ENCODE results near the gene MPP1.
"Not testable (repeated sequence)": the region's sequence is repeated elsewhere in the genome, so short reads cannot be mapped to it uniquely, and the experiment has no call there.

MPP1 gene

DNA sequence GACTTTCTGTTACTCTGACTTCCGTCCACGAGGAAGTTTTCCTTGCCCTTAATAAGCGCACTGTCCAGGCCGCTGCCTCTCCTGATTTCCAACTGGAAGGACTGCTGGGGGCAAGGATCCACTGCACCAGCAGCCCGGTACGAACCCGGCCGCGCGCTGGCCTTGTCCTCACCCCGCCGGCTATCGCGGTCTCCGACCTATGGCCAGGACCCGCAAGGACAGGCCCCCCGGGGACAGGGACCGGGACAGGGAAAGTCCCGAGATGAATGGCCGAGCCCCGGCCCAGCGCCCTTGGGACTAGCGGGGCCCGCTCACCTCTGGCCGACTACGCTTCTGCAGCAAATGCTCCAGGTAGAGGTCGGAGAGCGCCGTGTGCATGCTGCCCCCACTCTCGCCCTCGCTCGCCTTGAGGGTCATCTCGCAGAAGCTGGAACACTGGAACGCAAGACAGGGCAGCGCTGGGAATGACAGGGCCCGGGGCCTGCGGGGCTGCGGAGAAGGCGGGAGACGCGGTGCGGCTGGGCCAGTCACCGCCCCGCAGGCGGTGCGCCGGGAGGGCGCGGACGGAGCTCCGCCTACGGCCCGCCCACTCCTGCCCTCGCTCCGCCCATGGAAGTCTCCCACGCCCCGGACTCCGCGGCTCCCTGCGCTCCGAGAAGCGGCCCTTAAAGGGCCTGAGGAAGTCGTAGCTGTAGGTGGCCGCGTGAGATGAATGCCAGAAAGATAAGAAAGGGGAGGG, at the start of gene MPP1:
Gene MPP1, minus strand, starts transcription at position 529 of the 739 bp plus-strand sequence. Its CDS starts 112 bp downstream, at position 417.
- peak; percentile 38 for DNase-seq

- DNase-seq: no peak
These were observed 45.8 kb upstream of the MPP1 start for GRCh38 chrX:154850957-154851611.

GRCh38 chrX:154840856-154841255, 35.6 kb upstream of the MPP1 start:
- peak; percentile 37 for DNase-seq

GRCh38 chrX:154836163-154836562, 30.9 kb upstream of the MPP1 start:
- DNase-seq: no peak

GRCh38 chrX:154834562-154834961, 29.3 kb upstream of the MPP1 start, which contains the start of gene SMIM9:
SMIM9 (minus strand) TSS chrX:154834662; CDS start chrX:154830856, 3,806 bp downstream.
- no peak for DNase-seq

GRCh38 chrX:154833746-154834274, 28.5 kb upstream of the MPP1 start:
- DNase-seq: no peak

GRCh38 chrX:154829926-154830442, 24.7 kb upstream of the MPP1 start:
- no peak for DNase-seq

DNA sequence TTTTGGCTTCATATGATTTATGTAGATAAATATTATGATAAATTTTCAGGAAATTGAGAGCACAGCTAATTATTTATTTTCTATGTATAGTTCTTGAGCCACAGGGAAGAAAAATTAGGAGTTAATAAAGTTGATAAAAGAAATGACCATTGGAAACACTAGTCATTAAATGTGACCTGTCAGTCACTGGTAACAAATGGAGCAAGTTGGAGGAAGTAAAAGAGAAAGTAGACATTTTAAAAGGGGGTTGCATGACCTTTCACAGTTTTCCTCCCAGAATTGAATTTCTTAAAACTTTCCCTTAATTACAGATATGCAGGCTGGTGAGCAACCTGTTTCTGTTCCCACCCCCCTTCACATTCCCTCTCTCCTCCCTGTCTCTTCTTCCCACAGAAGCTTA, 23.8 kb upstream of the MPP1 start:
- DNase-seq: no peak

GRCh38 chrX:154828016-154828408, 22.7 kb upstream of the MPP1 start:
- no peak for DNase-seq

GRCh38 chrX:154827194-154828015, 22.1 kb upstream of the MPP1 start:
- no peak for DNase-seq

DNA sequence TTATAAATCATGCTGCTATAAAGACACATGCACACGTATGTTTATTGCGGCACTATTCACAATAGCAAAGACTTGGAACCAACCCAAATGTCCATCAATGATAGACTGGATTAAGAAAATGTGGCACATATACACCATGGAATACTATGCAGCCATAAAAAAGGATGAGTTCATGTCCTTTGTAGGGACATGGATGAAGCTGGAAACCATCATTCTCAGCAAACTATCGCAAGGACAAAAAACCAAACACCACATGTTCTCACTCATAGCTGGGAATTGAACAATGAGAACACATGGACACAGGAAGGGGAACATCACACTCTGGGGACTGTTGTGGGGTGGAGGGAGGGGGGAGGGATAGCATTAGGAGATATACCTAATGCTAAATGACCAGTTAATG, 20.3 kb upstream of the MPP1 start:
- not testable (repeated sequence) for DNase-seq

- no peak for DNase-seq
These were observed 19.4 kb upstream of the MPP1 start for GRCh38 chrX:154824638-154825037.

DNA sequence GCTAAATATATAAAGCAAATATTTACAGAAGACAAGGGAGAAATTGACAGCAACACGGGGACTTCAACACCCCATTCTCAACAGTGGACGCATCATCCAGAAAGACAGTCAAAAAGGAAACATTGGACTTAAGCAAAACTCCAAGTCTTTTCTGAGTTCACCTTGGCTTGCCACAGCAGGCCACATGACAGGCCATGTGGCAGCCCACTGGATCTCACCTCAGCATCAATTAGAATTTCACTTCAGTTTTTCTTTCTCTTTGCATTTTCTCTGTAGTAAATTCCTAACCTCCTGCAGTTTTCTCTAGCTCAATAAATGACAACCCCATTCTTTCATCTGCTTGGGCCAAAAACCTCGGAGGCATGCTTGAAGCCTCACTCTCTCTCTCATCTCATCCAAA, 16.7 kb upstream of the MPP1 start:
- DNase-seq: no peak

DNA sequence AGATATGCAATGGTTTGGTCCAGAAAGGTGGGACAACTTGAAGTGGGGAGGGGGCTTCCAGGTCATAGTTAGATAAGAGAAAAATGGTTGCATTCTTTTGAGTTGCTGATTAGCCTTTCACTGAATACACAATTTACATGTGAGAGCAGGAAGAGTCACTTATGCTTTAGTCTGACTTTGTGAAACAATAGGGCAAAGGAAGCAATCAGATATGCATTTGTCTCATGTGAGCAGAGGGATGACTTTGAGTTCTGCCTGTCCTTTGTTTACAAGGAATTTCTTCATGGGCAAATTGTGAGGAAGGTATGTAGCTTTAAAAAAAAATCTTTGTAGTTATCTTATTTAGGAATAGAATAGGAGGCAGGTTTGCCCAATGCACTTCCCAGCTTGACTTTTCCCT, 16.2 kb upstream of the MPP1 start:
- no peak for DNase-seq

GRCh38 chrX:154819771-154820341, 14.6 kb upstream of the MPP1 start:
- no peak for DNase-seq

- no peak for DNase-seq
These were observed 13.9 kb upstream of the MPP1 start for GRCh38 chrX:154818916-154819770.

- DNase-seq: not testable (repeated sequence)
These were observed 11.8 kb upstream of the MPP1 start for GRCh38 chrX:154817048-154817618.

GRCh38 chrX:154816326-154816898, 11.1 kb upstream of the MPP1 start:
- DNase-seq: not testable (repeated sequence)

DNA sequence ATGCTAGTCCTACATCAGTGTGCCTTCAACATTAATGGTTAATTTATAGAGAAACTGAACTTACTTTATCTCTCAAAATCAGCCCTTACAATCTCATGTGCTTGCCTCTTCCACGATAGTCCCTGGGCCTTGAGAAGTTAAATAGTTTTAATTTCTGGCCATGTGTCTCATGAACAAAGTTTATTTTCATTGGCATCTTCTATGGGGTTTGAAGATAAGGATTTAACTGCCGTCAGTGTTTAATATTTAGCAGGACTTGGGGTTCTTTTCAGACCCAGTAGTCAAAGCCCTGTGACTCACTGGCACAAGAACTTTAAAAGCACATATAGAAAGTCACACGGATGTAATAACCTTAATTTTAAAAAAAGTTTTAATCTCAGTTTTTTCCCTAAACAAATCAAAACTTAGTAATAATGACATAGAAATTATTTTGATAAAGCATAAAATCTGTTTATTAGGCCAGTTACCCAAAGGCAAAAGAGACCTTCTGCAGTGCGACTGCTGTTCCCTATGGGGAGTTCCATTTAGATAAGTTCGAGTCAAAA, 10.1 kb upstream of the MPP1 start:
- DNase-seq: no peak

GRCh38 chrX:154813801-154814200, 8.5 kb upstream of the MPP1 start:
- DNase-seq: no peak
